Measurements from ENCODE around the gene ANKRD22. TPM values are rescaled to one million over a fixed set of nuclear protein-coding genes. Genes with fewer than 3 reads are reported as not detected.
A peak's percentile ranks its signal among the peaks of the same experiment; 100 is the strongest.

ANKRD22 gene
- total RNA-seq, 4 donors from 2014 or later = 3.0 to 12.2 (median 6.1) TPM; not detected in 1

DNA sequence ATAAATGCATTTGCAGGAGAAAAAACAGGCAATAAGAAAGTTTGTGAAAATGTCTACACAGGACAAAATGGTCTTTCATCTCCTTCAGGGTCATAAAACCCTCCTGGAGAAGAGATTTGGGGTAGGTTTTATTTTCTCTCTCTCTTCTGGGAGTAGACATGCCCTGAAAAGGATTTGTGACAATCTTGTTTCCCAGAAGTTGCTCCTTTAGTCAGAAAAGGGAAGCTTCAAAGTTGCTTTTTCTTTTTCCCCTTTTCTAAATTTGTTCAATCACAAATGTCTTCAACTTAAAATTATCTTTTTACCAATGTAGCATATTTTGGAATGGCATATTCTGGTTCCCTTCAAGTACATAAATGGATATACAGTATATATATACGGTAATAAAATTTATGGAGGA, 9.4 kb upstream of the ANKRD22 start:
- Histone ChIP-seq H3K27me3 (no peaks in the 10 kb centered on the region), H3K36me3 (no peaks in the 10 kb centered on the region), H3K4me1 (peaks cover 4 to 18% (median 13%) of the 10 kb centered on the region in 4 donors), H3K4me3 (no peak overlapping the region), H3K9me3 (no peaks in the 10 kb centered on the region), H3K27ac (no peak overlapping the region)
- DNase-seq = no peak
- 0 to 33% methylated on average over 1 of the region's 1 CpG for WGBS, 2 donors (ENCODE audit: low coverage in 1 of 2)
- intact Hi-C loops (cut with DNase I; ENCODE audit: low total_unique reads) = no loop called here
- in situ Hi-C loops (cut with MboI; ENCODE audit: low pct_ligation_motif_present in 1 of 4, low pct_unique_long_range_greater_than_20kb in 1 of 4, low sequenced_read_pairs in 3 of 4) = no loop called here
- TF ChIP-seq, protein P1, sequence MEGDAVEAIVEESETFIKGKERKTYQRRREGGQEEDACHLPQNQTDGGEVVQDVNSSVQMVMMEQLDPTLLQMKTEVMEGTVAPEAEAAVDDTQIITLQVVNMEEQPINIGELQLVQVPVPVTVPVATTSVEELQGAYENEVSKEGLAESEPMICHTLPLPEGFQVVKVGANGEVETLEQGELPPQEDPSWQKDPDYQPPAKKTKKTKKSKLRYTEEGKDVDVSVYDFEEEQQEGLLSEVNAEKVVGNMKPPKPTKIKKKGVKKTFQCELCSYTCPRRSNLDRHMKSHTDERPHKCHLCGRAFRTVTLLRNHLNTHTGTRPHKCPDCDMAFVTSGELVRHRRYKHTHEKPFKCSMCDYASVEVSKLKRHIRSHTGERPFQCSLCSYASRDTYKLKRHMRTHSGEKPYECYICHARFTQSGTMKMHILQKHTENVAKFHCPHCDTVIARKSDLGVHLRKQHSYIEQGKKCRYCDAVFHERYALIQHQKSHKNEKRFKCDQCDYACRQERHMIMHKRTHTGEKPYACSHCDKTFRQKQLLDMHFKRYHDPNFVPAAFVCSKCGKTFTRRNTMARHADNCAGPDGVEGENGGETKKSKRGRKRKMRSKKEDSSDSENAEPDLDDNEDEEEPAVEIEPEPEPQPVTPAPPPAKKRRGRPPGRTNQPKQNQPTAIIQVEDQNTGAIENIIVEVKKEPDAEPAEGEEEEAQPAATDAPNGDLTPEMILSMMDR (IDR thresholded peaks at IDR 0.05) = no peak
- TF ChIP-seq EP300 (IDR thresholded peaks at IDR 0.05; ENCODE audit: low read depth) (no peak), POLR2A (IDR thresholded peaks at IDR 0.05) (no peak), POLR2AphosphoS5 (IDR thresholded peaks at IDR 0.05) (no peak)

DNA sequence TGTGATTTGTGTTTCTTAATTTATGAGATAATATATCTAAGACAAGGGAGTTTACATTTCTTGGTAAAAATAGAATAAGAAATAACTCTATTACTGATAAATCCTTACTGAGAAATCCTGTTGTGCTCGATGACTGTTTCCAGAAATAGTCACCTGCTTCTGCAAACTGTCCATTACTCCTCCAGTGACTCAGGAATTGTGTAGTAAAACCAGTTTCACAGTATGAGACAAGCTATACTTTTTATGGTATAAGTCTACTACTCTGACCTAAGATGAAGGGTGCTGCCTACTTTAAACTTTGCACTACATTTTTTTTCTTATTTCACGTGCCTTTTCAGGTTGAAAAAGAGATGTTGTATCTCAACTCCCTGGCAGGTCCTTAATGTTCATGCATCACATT, 6.8 kb upstream of the ANKRD22 start:
- no peak for DNase-seq
- intact Hi-C loops (cut with DNase I; ENCODE audit: low total_unique reads) = no loop called here
- in situ Hi-C loops (cut with MboI; ENCODE audit: low pct_ligation_motif_present in 1 of 4, low pct_unique_long_range_greater_than_20kb in 1 of 4, low sequenced_read_pairs in 3 of 4) = no loop called here

DNA sequence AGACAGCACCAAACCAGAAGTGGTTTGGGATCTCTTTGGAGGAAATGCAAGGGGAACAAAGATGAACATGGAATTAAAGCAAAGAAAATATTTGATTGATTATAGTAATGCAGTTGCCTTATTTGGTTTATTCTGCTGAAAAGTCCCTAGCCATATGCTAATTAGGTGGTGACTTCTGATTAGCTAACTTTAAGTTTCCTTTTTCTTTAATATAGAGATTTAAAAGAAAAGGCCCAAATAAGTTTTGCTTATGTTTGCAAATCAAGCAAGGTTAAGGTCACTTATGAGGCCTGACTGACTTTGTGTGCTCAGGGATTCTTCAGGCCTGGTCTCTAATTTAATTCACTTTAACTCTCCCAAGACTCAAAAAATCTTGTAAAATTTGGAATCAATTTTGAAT, 6.2 kb upstream of the ANKRD22 start:
- no peak overlapping the region for H3K4me3 ChIP-seq
- DNase-seq = no peak
- H3K27ac ChIP-seq = peak overlapping the region; percentile 47 to 54 (median 50)
- no peaks in the 10 kb centered on the region for H3K36me3 ChIP-seq
- H3K9me3 ChIP-seq = no peaks in the 10 kb centered on the region
- intact Hi-C loops (cut with DNase I; ENCODE audit: low total_unique reads) (no loop called here), in situ Hi-C loops (cut with MboI; ENCODE audit: low pct_ligation_motif_present in 1 of 4, low pct_unique_long_range_greater_than_20kb in 1 of 4, low sequenced_read_pairs in 3 of 4) (no loop called here)
- TF ChIP-seq POLR2AphosphoS5 (IDR thresholded peaks at IDR 0.05) = no peak
- TF ChIP-seq POLR2A (IDR thresholded peaks at IDR 0.05) = no peak
- TF ChIP-seq, protein P1 (IDR thresholded peaks at IDR 0.05) = no peak
- TF ChIP-seq EP300 (IDR thresholded peaks at IDR 0.05; ENCODE audit: low read depth) = no peak
- H3K27me3 ChIP-seq = no peaks in the 10 kb centered on the region
- peaks cover 4 to 46% (median 22%) of the 10 kb centered on the region in 4 donors for H3K4me1 ChIP-seq

More for the DNA sequence above, 6.8 kb upstream of the ANKRD22 start:
- H3K4me1 ChIP-seq = peaks cover 4 to 40% (median 19%) of the 10 kb centered on the region in 4 donors
- TF ChIP-seq POLR2AphosphoS5 (IDR thresholded peaks at IDR 0.05) (no peak), EP300 (IDR thresholded peaks at IDR 0.05; ENCODE audit: low read depth) (no peak), POLR2A (IDR thresholded peaks at IDR 0.05) (no peak)
- TF ChIP-seq, protein P1 (IDR thresholded peaks at IDR 0.05) = no peak
- H3K36me3 ChIP-seq = no peaks in the 10 kb centered on the region
- WGBS, 2 donors (ENCODE audit: low coverage in 1 of 2) = 26 to 45% methylated on average over 2 of the region's 2 CpGs
- H3K9me3 ChIP-seq = no peaks in the 10 kb centered on the region
- H3K27me3 ChIP-seq = no peaks in the 10 kb centered on the region
- H3K4me3 ChIP-seq = no peak overlapping the region
- peak overlapping the region; percentile 47 to 54 (median 50) for H3K27ac ChIP-seq

DNA sequence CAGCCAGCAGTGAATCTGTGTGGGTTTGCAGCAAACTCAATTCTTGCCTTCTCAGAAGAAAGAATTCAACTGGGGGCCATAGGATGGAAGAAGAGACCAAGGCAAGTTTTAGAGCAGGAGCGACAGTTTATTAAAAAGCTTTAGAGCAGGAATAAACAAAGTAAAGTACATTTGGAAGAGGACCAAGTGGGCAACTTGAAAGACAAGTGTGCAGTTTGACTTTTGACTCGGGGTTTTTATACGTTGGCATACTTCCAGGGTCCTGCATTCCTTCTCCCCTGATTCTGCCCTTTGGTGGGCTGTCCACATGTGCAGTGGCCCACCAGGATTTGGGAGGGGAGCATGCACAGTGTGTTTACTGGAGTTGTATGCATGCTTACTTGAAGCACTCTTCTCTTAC, 3.0 kb upstream of the ANKRD22 start:
- no peaks in the 10 kb centered on the region for H3K36me3 ChIP-seq
- no peak overlapping the region for H3K4me3 ChIP-seq
- TF ChIP-seq POLR2A (IDR thresholded peaks at IDR 0.05) (no peak), EP300 (IDR thresholded peaks at IDR 0.05; ENCODE audit: low read depth) (no peak), POLR2AphosphoS5 (IDR thresholded peaks at IDR 0.05) (no peak)
- TF ChIP-seq, protein P1 (IDR thresholded peaks at IDR 0.05) = no peak
- peaks cover 4 to 52% (median 28%) of the 10 kb centered on the region in 4 donors for H3K4me1 ChIP-seq
- H3K27me3 ChIP-seq = no peaks in the 10 kb centered on the region
- 31 to 50% methylated on average over 1 to 3 of the region's 3 CpGs for WGBS, 2 donors (ENCODE audit: low coverage in 1 of 2)
- no peaks in the 10 kb centered on the region for H3K9me3 ChIP-seq
- no peak overlapping the region for H3K27ac ChIP-seq
- no peak for DNase-seq
- in situ Hi-C loops (cut with MboI; ENCODE audit: low pct_ligation_motif_present in 1 of 4, low pct_unique_long_range_greater_than_20kb in 1 of 4, low sequenced_read_pairs in 3 of 4) = no loop called here
- intact Hi-C loops (cut with DNase I; ENCODE audit: low total_unique reads) = no loop called here

Data from transverse colon (tissue), 4 donors.